ENCODE results near the gene HELLS. TPM values are rescaled to one million over a fixed set of nuclear protein-coding genes. Genes with fewer than 3 reads are reported as not detected.
"Not testable (repeated sequence)": the region's sequence is repeated elsewhere in the genome, so short reads cannot be mapped to it uniquely, and the experiment has no call there.

Gene HELLS
- total RNA-seq, 1 donor from 2014 or later, result 18.9 TPM

DNA sequence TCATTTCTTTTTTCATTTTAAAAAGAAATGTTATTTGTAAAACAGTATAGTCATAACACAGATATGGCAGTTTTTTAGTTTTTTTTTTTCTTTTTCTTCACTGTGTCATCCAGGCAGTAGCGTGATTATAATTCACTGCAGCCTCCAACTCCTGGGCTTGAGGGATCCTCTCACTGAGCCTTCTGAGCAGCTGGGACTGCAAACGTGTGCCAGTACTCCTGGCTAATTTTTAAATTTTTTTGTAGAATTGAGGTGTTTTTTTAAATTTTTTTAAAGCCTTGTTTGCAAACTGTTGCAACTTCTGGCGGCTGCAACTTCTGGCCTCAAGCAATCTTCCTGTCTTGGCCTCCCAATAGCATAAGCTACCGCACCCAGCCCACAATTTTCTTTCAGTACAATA is 63.0 kb downstream of the HELLS start:
- no peak for DNase-seq

DNA sequence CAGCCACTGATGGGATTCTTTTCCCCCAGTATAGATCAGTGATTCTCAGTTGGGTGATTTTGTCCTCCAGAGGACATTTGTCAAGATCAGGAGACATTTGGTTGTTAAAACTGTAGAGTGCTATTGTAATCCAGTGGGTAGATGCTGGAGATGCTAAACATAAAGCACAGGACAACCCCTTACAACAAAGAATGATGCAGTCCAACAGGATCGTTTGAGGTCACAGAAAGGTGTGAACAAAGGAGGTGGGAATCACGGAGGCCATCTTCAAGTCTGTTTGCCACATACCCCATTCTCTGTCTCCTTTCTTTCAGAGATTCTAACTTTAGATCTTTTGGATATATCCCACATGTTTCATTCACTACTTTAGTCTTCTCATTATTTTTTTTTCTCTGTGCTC is 69.0 kb downstream of the HELLS start:
- no peak for DNase-seq

DNA sequence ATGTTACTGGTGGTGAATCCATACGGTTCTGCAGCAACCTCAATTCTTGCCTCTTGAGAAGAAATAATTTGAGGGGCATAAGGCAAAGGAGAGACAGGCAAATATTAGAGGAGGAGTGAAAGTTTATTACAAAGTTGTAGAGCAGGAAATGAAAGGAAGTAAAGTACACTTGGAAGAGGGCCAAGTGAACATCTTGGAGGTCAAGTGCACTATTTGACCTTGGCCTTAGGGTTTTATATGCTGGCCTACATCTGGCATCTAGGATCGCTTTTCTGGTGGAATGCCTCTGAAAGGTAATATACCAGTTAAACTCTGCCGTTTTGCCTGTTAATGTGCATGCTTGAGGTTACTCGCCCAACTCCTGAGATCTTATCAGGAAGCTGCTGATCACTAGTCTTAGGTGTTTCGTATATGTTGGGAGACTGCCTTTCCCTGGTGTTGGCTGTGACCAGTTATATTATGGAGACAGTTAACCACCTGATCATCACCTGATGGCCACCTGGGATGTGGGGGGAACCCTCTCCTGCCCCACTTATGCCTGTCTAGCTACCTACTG is 71.9 kb downstream of the HELLS start:
- no peak for DNase-seq

DNA sequence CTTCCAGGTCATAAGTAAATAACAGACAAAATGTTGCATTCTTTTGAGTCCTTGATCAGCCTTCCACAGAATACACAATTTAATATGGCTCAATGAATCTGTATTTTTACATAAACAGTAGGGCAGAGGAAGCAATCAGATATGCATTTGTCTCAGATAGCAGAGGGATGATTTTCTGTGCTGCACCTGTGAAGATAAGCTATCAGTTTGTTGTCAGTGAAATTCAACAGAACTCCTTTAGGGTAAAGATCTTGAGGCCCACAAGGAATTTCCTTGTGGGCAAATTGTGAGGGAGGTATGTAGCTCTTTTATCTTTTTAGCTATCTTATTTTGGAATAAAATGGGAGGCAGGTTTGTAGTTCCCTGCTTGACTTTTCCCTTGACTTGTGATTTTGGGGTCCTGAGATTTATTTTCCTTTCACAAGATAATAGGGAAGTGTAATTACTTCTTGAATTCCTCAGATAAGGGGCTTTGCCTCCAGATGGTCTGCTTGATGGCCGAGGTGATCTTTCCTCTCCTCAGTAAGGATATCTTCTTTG is 77.1 kb downstream of the HELLS start:
- no peak for DNase-seq

DNA sequence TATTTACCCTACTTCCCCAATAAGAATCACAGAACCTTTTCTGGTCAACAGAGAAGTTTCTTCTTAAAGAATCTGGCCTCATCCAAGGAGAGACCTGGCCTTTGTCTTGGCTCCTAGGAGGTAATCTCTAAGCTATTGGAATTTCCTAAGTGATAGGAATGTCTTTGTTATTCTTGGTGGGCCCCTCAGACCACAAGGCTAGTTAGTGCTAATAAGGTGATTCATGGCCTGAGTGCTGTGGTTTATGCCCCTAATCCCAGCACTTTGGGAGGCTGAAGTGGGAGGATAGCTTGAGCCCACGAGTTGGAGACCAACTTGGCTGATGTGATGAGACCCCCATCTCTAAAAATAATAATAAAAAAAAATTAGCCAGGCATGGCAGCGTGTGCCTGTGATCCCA is 78.0 kb downstream of the HELLS start:
- DNase-seq, result no peak

DNA sequence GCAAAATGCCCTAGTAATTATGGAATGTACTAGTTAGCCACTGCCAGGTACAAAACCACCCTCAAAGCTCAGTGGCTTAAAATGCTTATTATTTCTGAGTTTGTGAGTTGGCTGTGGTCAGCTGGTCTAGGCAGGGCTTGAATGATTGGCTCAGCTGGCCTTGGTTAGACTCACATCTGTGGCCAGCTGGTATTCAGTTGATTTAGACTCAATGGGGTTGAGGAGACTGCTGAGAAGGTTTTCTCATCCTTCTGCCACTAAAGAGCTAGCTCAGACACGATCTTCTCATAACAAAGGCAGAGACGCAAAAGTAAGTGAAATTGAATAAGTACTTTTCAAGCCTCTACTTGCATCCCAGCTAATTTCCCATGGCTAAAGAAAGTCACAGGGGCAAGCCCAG is 80.9 kb downstream of the HELLS start:
- no peak for DNase-seq

DNA sequence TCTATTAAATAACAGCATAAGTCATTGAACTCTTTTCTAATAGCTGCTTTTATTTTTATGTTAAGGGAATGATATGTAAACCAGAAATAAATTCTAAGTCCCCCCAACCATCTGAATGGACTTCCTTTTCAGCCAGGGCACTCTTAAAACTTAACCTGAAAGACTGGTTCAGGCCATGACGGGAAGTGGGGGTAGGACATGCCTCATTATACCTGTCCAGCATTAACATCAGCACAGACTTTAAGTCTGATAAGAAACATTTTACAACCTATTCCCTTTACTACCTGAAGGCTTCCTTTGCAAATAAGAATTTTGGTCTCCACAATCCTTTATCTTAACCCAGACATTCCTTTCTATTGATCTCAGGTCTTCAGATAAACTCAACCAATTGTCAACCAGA is 81.9 kb downstream of the HELLS start:
- no peak for DNase-seq

DNA sequence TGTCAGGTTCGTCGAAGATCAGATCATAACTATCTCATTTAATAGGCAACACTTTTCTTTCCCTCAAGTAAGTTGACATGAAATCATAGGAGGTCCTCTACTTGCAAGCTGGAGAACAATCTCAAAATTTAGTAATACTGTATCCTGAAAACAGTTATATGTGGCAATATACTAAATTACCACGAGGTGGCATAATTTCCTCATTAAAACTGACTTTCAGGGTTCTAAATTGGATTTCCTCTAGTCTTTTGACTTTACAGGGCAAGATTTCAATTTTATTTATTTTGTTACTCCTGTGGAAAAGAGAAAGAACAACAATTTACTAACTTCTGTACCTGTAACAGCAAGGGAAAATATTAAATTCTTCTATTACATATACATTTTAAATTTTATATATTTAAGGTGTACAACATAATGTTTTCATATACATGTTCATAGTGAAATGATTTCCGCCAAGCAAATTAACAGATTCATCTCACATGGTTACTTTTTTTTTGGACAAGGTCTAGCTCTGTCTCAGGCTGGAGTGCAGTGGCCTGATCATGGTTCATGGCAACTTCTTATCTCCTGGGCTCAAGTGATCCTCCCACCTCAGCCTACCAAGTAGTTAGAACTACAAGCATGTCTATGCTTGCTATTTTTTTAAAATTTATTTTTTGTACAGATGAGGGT is 84.6 kb downstream of the HELLS start:
- DNase-seq, result no peak

DNA sequence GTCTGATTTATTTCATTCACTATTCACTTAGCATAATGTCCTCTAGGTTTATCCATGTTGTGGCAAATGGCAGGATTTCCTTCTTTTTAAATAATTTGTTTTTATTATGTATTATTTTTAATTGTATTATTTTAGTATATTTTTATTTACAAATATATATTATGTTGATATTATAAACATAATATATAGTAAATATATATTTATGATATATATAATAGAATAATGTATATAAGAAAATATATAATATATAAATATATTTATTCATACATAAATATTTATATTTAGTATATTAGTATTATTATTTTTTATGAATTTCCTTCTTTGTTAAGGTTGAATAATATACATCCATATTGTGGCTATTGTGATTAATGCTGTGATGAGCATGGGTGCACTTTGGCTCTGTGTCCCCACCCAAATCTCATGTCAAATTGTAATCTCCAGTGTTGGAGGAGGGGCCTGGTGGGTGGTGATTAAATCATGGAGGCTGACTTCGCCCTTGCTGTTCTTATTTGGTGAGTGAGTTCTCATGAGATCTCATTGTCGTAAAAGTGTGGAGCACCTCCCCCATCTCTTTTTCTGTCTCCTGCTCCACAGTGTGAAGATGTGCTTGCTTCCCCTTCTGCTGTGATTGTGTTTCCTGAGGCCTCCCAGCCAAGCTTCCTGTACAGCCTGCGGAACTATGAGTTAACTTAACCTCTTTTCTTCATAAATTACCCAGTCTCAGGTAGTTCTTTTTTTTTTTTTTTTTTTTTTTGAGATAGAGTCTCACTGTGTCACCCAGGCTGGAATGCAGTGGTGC is 85.7 kb downstream of the HELLS start:
- no peak for DNase-seq

DNA sequence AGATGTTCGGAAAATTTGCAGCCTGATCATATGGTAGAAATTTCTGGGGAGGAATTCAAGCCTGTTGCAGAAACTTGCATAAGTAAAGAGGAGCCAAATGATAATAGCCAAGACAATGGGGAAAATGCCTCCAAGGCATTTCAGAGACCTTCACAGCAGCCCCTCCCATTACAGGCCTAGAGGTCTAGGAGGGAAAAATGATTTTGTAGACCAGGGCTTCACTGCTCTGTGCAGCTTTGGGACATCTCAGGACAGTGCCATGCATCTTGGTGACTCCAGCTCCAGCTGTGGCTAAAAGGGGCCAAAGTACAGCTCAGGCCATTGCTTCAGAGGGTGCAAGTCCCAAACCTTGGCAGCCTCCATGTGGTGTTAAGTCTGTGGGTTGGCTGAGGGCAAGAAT is 87.4 kb downstream of the HELLS start:
- no peak for DNase-seq

DNA sequence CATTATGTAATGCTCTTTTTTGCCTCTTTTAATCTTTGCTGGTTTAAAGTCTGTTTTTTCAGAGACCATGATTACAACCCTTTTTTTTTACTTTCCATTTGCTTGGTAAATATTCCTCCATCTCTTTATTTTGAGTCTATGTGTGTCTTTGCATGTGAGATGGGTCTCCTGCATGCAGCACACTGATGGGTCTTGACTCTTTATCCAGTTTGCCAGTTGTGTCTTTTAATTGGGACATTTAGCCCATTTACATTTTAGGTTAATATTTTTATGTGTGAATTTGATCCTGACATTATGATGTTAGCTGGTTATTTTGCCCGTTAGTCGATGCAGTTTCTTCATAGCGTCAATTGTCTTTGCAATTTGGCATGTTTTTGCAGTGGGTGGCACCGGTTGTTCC is 92.5 kb downstream of the HELLS start:
- not testable (repeated sequence) for DNase-seq

DNA sequence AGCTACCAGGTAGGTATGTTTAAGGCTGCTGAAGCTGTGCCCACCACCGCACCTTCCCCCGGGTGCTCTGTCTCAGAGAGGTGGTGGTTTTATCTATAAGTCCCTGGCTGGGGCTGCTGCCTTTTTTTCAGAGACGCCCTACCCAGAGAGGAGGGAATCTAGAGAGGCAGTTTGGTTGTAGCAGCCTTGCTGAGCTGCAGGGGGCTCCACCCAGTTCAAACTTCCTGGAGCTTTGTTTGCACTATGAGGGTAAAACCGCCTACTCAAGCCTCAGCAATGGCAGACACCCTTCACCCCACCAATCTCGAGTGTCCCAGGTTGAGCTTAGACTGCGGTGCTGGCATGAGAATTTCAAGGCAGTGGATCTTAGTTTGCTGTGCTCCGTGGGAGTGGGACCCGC is 94.3 kb downstream of the HELLS start:
- no peak for DNase-seq

DNA sequence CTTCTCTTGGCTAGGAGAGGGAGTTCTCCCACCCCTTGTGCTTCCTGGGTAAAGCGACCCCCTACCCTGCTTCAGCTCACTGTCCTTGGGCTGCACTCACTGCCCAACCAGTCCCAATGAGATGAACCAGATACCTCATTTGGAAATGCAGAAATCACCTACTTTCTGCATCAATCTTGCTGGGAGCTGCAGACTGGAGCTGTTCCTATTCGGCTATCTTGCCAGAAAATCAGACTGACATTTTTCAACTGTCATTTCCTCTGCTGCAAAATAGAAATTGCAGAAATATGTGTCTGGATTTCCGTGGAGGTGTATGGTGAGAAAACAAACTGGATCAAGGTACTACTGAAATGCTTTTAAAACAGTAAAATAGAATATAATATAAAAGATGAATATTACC is 95.0 kb downstream of the HELLS start:
- DNase-seq, result no peak

DNA sequence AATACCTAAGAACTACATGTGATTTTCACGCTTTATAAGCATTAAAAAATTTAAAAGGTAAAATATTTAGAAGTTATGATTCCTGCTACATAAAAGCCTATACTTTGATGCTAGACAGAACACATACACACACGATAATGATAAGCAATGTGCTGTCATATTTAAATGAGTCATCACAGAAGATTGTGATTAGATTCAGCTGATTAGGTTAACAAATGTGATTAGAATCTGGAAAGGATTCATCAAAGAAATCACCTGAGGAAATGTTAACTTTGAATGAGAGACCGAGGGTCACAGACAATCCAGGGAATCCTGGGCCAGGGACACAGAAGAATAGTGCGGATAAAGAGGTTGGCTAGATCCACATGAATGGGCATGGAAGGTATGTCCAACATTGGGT is 95.9 kb downstream of the HELLS start:
- no peak for DNase-seq

DNA sequence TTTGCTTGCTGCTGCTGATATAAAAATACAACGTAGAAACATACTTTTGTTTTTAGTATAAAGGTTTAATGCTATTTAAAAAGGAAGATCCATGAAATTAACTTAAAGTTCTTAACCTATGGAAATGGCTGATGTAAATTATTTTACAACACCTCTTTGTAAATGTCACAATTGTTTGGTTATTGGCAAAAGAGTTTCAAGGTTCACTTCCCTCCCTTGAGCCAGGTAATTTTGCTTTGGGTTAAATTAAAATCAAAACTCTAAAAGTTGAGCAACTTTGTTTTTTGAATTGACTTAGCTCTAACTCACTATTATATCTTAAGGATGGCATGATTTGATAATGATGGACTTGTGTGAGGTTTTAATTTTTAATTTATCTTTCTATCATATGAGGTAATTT is 98.8 kb downstream of the HELLS start:
- no peak for DNase-seq

DNA sequence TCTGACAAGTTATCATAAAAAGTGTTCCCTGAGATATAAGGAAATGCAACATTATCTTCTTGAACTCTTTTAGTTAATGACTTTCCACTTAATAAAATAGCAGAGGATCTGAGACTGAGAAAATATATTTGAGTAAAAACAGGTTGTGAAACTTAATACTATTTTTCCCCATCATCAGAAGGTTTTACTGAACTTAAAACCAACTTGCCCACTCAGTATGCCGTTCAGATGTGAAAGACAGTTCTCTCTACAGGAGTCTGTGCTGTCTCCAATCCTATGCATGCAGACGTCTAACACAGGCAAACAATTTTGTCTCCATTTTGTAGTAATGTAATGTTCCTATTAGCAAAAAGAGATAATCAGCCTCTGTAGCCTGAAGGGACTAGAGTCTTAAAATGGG is 99.7 kb downstream of the HELLS start:
- no peak for DNase-seq

Other genes starting within 250 kb of the HELLS start
- gene NOC3L, start 182.8 kb upstream of the HELLS start, total RNA-seq, result 32.6 TPM
- gene TBC1D12, start 143.2 kb upstream of the HELLS start, total RNA-seq, result 64.7 TPM
- gene CYP2C18, start 137.9 kb downstream of the HELLS start, total RNA-seq, result not detected
- 0.16 TPM for gene CYP2C19, start 216.9 kb downstream of the HELLS start, total RNA-seq

All from occipital lobe (tissue), 2 donors.